ENCODE measurements around the gene LGALS7B.
"Not testable (repeated sequence)": the region's sequence is repeated elsewhere in the genome, so short reads cannot be mapped to it uniquely, and the experiment has no call there.

LGALS7B gene

GRCh38 chr19:38809592-38810252, 20.7 kb downstream of the LGALS7B start:
- POLR2A ChIA-PET (ENCODE audit: low non-redundant PET) = no interaction called here
- CTCF ChIA-PET = no interaction called here
- DNase-seq (ENCODE audit: low spot score) = no peak
- TF ChIP-seq CTCF (conservative IDR thresholded peaks at IDR 0.05; ENCODE audit: low read depth) = no peak
- H3K27ac ChIP-seq = no peak overlapping the region

GRCh38 chr19:38812009-38812840, 23.2 kb downstream of the LGALS7B start:
- ChIA-PET CTCF (interaction anchor here (0.5 kb wide), 1 partner anchor 720 kb away, joined by 3 read pairs; the partner anchor contains the start of gene EID2B), POLR2A (ENCODE audit: low non-redundant PET) (no interaction called here)
- no peak for TF ChIP-seq CTCF (conservative IDR thresholded peaks at IDR 0.05; ENCODE audit: low read depth)
- no peak for DNase-seq (ENCODE audit: low spot score)
- H3K27ac ChIP-seq = no peak overlapping the region

GRCh38 chr19:38812841-38813320, 23.9 kb downstream of the LGALS7B start, which contains the start of gene LGALS4:
TSS of gene LGALS4 (minus strand) at chr19:38812945. CDS start at chr19:38812886, 59 bp downstream.
- no peak for DNase-seq (ENCODE audit: low spot score)
- TF ChIP-seq CTCF (conservative IDR thresholded peaks at IDR 0.05; ENCODE audit: low read depth) = no peak
- ChIA-PET CTCF (interaction anchor here (1.2 kb wide), 1 partner anchor 26 kb away, joined by 6 read pairs; no protein-coding TSS in a partner anchor), POLR2A (ENCODE audit: low non-redundant PET) (no interaction called here)
- no peak within 1 kb of the TSS for H3K27ac ChIP-seq

- no peak overlapping the region for H3K27ac ChIP-seq
- ChIA-PET POLR2A (ENCODE audit: low non-redundant PET) (interaction anchor here (0.7 kb wide), 1 partner anchor 149 kb away, joined by 7 read pairs; no protein-coding TSS in a partner anchor), CTCF (interaction anchor here (1.2 kb wide), 1 partner anchor 25 kb away, joined by 6 read pairs; no protein-coding TSS in a partner anchor)
- no peak for DNase-seq (ENCODE audit: low spot score)
- no peak for TF ChIP-seq CTCF (conservative IDR thresholded peaks at IDR 0.05; ENCODE audit: low read depth)
Observed at GRCh38 chr19:38813323-38813722, 24.3 kb downstream of the LGALS7B start.

- not testable (repeated sequence) for DNase-seq (ENCODE audit: low spot score); H3K27ac ChIP-seq
- ChIA-PET CTCF (interaction anchor here (0.6 to 1.2 kb wide), 2 partner anchors 25 to 152 kb away, joined by 3 to 6 read pairs; no protein-coding TSS in a partner anchor), POLR2A (ENCODE audit: low non-redundant PET) (interaction anchor here (0.7 kb wide), 1 partner anchor 149 kb away, joined by 7 read pairs; no protein-coding TSS in a partner anchor)
Observed at GRCh38 chr19:38813932-38814331, 24.9 kb downstream of the LGALS7B start.

- DNase-seq (ENCODE audit: low spot score) = no peak
- ChIA-PET CTCF (no interaction called here), POLR2A (ENCODE audit: low non-redundant PET) (no interaction called here)
- peak overlapping the region; percentile 31 for H3K27ac ChIP-seq
- TF ChIP-seq CTCF (conservative IDR thresholded peaks at IDR 0.05; ENCODE audit: low read depth) = no peak
Observed at GRCh38 chr19:38815059-38816001, 26.3 kb downstream of the LGALS7B start.

Data from RWPE1 (cell line).